CD4-positive, alpha-beta T cell treated with Interleukin-4 for 4 hours (primary cell): ENCODE data around the gene OBP2A.
"Not testable (repeated sequence)": the region's sequence is repeated elsewhere in the genome, so short reads cannot be mapped to it uniquely, and the experiment has no call there.

Experiments used
- DNase-seq: peaks from one replicate; pipeline ENCODE4 v3.0.0-alpha.2; 2020

The OBP2A gene

GRCh38 chr9:135528842-135529435 lies 17.0 kb upstream of the OBP2A start:
- not testable (repeated sequence) for DNase-seq

- no peak for DNase-seq
Measured at GRCh38 chr9:135530146-135530545, 15.8 kb upstream of the OBP2A start.

GRCh38 chr9:135531096-135531495 lies 14.8 kb upstream of the OBP2A start:
- DNase-seq = no peak

GRCh38 chr9:135533113-135533512 lies 12.8 kb upstream of the OBP2A start:
- no peak for DNase-seq

GRCh38 chr9:135533674-135534073 lies 12.3 kb upstream of the OBP2A start:
- no peak for DNase-seq

GRCh38 chr9:135534192-135534711 lies 11.7 kb upstream of the OBP2A start:
- DNase-seq = not testable (repeated sequence)

GRCh38 chr9:135534826-135535225 lies 11.1 kb upstream of the OBP2A start:
- not testable (repeated sequence) for DNase-seq

GRCh38 chr9:135535631-135536030 lies 10.3 kb upstream of the OBP2A start:
- not testable (repeated sequence) for DNase-seq

GRCh38 chr9:135536216-135536615 lies 9.7 kb upstream of the OBP2A start:
- DNase-seq = no peak

- DNase-seq = not testable (repeated sequence)
Measured at GRCh38 chr9:135543262-135543894, 2.5 kb upstream of the OBP2A start.

GRCh38 chr9:135544981-135545635 lies 818 bp upstream of the OBP2A start:
- no peak for DNase-seq

GRCh38 chr9:135546792-135547617 lies 1.1 kb downstream of the OBP2A start:
- DNase-seq = not testable (repeated sequence)

- DNase-seq = no peak
Measured at GRCh38 chr9:135547756-135548736, 2.1 kb downstream of the OBP2A start.

GRCh38 chr9:135549478-135550343 lies 3.8 kb downstream of the OBP2A start:
- not testable (repeated sequence) for DNase-seq

GRCh38 chr9:135550344-135550918 lies 4.5 kb downstream of the OBP2A start:
- DNase-seq = no peak

- no peak for DNase-seq
Measured at GRCh38 chr9:135551031-135551430, 5.1 kb downstream of the OBP2A start.

- no peak for DNase-seq
Measured at GRCh38 chr9:135551456-135551855, 5.5 kb downstream of the OBP2A start.

GRCh38 chr9:135552021-135552697 lies 6.2 kb downstream of the OBP2A start:
- DNase-seq = no peak

- no peak for DNase-seq
Measured at GRCh38 chr9:135552698-135553171, 6.8 kb downstream of the OBP2A start.

GRCh38 chr9:135554718-135555117 lies 8.8 kb downstream of the OBP2A start:
- DNase-seq = no peak
